ENCODE measurements around the gene GRB14. TPM values are rescaled to one million over a fixed set of nuclear protein-coding genes. Genes with fewer than 3 reads are reported as not detected.
"Not testable (repeated sequence)": the region's sequence is repeated elsewhere in the genome, so short reads cannot be mapped to it uniquely, and the experiment has no call there.

Gene GRB14
- total RNA-seq, 1 donor from 2014 or later, result 5.8 TPM

DNA sequence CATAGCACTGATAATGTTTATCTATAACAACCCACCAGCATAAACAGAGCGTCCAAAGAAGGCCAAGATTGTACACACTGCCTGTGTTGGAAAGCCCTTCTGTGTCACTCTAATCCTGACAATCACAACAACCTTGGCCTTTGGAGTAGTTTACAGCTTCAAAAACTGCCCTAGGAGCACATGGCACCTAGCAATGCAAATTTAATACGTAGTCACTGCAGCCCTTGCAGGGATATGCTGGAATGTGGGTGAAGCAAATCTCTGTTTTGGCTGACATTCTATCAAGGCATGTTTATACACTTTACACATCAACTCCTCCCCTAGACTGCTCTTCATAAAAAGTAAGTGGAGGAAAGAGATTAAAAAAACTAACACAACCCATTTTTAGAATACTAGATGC is 66.8 kb downstream of the GRB14 start:
- no peak overlapping the region for H3K27ac Mint-ChIP-seq (ENCODE audit: unreplicated experiment)
- H3K27me3 Mint-ChIP-seq (ENCODE audit: unreplicated experiment), result peaks cover 2% of the 10 kb centered on the region
- no peak overlapping the region for H3K4me3 Mint-ChIP-seq (ENCODE audit: unreplicated experiment)
- H3K4me1 Mint-ChIP-seq (ENCODE audit: unreplicated experiment), result no peaks in the 10 kb centered on the region
- TF ChIP-seq, protein P1, sequence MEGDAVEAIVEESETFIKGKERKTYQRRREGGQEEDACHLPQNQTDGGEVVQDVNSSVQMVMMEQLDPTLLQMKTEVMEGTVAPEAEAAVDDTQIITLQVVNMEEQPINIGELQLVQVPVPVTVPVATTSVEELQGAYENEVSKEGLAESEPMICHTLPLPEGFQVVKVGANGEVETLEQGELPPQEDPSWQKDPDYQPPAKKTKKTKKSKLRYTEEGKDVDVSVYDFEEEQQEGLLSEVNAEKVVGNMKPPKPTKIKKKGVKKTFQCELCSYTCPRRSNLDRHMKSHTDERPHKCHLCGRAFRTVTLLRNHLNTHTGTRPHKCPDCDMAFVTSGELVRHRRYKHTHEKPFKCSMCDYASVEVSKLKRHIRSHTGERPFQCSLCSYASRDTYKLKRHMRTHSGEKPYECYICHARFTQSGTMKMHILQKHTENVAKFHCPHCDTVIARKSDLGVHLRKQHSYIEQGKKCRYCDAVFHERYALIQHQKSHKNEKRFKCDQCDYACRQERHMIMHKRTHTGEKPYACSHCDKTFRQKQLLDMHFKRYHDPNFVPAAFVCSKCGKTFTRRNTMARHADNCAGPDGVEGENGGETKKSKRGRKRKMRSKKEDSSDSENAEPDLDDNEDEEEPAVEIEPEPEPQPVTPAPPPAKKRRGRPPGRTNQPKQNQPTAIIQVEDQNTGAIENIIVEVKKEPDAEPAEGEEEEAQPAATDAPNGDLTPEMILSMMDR (IDR thresholded peaks at IDR 0.05; ENCODE audit: unreplicated experiment), result no peak
- H3K9me3 Mint-ChIP-seq (ENCODE audit: unreplicated experiment), result no peaks in the 10 kb centered on the region
- DNase-seq (ENCODE audit: low spot score), result no peak
- H3K36me3 Mint-ChIP-seq (ENCODE audit: low read depth, unreplicated experiment), result no peaks in the 10 kb centered on the region

DNA sequence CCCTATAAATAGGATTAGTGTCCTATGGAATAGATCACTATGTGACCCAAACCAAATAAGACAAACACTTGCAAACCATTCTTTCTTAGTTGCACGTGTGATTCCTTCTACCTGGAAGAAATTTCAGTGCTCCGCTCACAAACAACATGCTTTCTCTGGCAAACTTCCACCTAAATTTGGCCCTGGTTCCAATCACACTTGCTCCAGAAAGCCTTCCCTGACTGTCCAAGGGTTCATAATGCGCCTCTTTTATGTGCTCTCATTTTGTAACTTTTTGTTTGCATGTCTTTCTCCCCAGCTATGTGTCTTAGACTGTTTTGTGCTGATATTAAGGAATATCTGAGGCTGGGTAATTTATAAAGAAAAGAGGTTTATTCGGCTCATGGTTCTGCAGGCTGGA is 69.8 kb downstream of the GRB14 start:
- DNase-seq (ENCODE audit: low spot score), result no peak
- no peak overlapping the region for H3K27ac Mint-ChIP-seq (ENCODE audit: unreplicated experiment)
- H3K4me1 Mint-ChIP-seq (ENCODE audit: unreplicated experiment), result no peaks in the 10 kb centered on the region
- no peak overlapping the region for H3K4me3 Mint-ChIP-seq (ENCODE audit: unreplicated experiment)
- H3K27me3 Mint-ChIP-seq (ENCODE audit: unreplicated experiment), result peaks cover 2% of the 10 kb centered on the region
- no peaks in the 10 kb centered on the region for H3K9me3 Mint-ChIP-seq (ENCODE audit: unreplicated experiment)
- no peaks in the 10 kb centered on the region for H3K36me3 Mint-ChIP-seq (ENCODE audit: low read depth, unreplicated experiment)
- TF ChIP-seq, protein P1 (IDR thresholded peaks at IDR 0.05; ENCODE audit: unreplicated experiment), result no peak

DNA sequence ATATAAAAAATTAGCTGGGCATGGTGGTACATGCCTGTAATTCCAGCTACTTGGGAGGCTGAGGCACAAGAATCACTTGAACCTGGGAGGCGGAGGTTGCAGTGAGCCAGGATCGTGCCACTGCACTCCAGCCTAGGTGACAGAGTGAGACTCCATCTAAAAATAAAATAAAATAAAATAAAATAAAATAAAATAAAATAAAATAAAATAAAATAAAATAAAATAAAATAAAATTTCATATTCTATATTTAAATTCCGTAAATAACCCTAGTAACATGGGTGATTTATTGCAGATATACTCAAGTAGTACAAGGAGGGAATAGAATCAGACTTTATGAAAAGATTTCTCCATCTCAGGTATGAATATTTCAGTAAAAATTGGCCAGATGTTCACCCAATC is 71.6 kb downstream of the GRB14 start:
- not testable (repeated sequence) for H3K36me3 Mint-ChIP-seq (ENCODE audit: low read depth, unreplicated experiment); H3K27ac Mint-ChIP-seq (ENCODE audit: unreplicated experiment); H3K4me3 Mint-ChIP-seq (ENCODE audit: unreplicated experiment); H3K4me1 Mint-ChIP-seq (ENCODE audit: unreplicated experiment); DNase-seq (ENCODE audit: low spot score); H3K9me3 Mint-ChIP-seq (ENCODE audit: unreplicated experiment); H3K27me3 Mint-ChIP-seq (ENCODE audit: unreplicated experiment)

DNA sequence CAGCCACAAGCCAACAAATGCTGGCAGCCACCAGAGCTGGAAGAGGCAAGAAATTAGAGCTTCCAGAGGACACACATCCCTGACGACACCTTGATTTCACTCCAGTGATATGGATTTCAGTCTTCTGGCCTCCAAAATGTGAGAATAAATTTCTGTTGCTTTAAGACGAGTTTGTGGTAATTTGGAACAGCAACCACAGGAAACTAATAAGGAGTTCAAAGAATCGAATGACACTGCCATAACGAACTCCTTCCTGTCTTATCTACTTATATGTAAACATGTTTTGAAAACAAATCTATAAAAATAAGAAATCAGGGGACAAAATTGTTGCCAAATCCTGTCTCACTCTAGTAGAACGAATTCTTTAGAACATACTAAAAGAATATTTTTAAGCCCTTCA is 75.8 kb downstream of the GRB14 start:
- Mint-ChIP-seq H3K27ac (ENCODE audit: unreplicated experiment) (no peak overlapping the region), H3K4me1 (ENCODE audit: unreplicated experiment) (peaks cover 3% of the 10 kb centered on the region), H3K4me3 (ENCODE audit: unreplicated experiment) (no peak overlapping the region), H3K9me3 (ENCODE audit: unreplicated experiment) (no peaks in the 10 kb centered on the region), H3K36me3 (ENCODE audit: low read depth, unreplicated experiment) (peaks cover 4% of the 10 kb centered on the region), H3K27me3 (ENCODE audit: unreplicated experiment) (no peaks in the 10 kb centered on the region)
- no peak for DNase-seq (ENCODE audit: low spot score)
- TF ChIP-seq, protein P1 (IDR thresholded peaks at IDR 0.05; ENCODE audit: unreplicated experiment), result no peak

DNA sequence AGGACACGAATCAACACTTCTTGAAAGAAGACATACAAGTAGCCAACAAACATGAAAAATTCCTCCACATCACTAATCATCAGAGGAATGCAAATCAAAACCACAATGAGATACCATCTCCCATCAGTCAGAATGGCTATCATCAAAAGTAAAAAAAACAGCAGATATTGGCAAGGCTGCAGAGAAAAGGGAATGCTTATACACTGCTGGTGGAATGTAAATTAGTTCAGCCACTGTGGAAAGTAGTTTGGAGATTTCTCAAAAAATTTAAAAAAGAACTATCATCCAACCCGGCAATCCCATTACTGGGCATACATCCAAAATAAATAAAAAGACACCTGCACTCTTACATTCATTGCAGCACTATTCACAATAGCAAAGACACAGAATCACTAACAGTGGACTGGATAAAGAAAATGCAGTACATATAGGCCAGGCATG is 78.7 kb downstream of the GRB14 start:
- H3K4me3 Mint-ChIP-seq (ENCODE audit: unreplicated experiment), result no peak overlapping the region
- H3K36me3 Mint-ChIP-seq (ENCODE audit: low read depth, unreplicated experiment), result peaks cover 4% of the 10 kb centered on the region
- TF ChIP-seq, protein P1 (IDR thresholded peaks at IDR 0.05; ENCODE audit: unreplicated experiment), result no peak
- DNase-seq (ENCODE audit: low spot score), result no peak
- peaks cover 9% of the 10 kb centered on the region for H3K4me1 Mint-ChIP-seq (ENCODE audit: unreplicated experiment)
- no peaks in the 10 kb centered on the region for H3K27me3 Mint-ChIP-seq (ENCODE audit: unreplicated experiment)
- no peak overlapping the region for H3K27ac Mint-ChIP-seq (ENCODE audit: unreplicated experiment)
- no peaks in the 10 kb centered on the region for H3K9me3 Mint-ChIP-seq (ENCODE audit: unreplicated experiment)
